22Rv1 (cell line): Measurements from ENCODE around the gene SLC66A1.

Experiments used
- ZFX ChIP-seq: fragments of 450-650 bp; IDR thresholded peaks from 2 replicates; pipeline ENCODE4 v1.6.1; 2017; ENCODE audit warnings: antibody characterized with exemption, borderline replicate concordance
- TF ChIP-seq, protein P1 (sequence below): fragments of 450-650 bp; IDR thresholded peaks from 2 replicates; pipeline ENCODE4 v1.5.1; 2017; ENCODE audit warnings: mild to moderate bottlenecking

DNA sequence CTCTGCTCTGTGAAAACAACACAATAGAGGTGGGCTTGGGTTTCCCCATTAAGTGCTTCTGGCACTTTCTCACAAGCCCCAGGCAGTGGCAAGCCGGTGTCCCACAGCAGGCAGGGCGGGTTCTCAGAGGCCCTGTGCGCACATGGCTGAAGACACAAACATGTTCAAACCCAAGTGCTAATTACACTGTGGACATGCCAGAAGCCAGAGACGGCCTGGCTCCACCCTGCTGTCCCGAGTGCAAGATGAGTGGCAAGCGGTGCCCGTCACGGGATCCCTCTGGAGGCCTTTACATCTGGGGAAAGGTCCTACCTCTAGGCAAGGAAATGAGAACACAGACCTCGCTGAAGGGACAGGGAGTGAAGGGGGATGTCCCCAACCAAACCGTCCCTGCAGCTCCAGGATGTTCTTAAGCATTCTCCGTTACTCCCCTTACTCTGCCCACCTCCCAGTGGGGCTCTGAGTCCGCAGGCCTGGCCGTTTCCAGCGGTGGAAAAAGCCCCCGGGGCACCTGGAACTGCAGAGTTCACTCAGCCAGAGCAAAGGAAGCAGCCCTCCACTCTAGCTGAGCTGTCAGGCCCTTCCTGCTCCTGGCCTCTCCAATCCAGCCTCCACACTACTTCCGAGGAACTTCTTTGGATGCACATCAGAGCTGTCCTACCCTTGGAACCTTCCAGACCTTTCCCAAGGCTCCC lies 57.4 kb downstream of the SLC66A1 start:
- TF ChIP-seq, protein P1, sequence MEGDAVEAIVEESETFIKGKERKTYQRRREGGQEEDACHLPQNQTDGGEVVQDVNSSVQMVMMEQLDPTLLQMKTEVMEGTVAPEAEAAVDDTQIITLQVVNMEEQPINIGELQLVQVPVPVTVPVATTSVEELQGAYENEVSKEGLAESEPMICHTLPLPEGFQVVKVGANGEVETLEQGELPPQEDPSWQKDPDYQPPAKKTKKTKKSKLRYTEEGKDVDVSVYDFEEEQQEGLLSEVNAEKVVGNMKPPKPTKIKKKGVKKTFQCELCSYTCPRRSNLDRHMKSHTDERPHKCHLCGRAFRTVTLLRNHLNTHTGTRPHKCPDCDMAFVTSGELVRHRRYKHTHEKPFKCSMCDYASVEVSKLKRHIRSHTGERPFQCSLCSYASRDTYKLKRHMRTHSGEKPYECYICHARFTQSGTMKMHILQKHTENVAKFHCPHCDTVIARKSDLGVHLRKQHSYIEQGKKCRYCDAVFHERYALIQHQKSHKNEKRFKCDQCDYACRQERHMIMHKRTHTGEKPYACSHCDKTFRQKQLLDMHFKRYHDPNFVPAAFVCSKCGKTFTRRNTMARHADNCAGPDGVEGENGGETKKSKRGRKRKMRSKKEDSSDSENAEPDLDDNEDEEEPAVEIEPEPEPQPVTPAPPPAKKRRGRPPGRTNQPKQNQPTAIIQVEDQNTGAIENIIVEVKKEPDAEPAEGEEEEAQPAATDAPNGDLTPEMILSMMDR: no peak
- TF ChIP-seq ZFX: no peak
